Measurements from ENCODE around the gene DOCK8.
"Not testable (repeated sequence)": the region's sequence is repeated elsewhere in the genome, so short reads cannot be mapped to it uniquely, and the experiment has no call there.

DOCK8 gene

GRCh38 chr9:214648-215493 lies at the start of gene DOCK8:
Gene DOCK8 (plus strand): TSS chr9:214865. CDS start chr9:214977, 112 bp downstream.
- Histone ChIP-seq H3K4me1 (ENCODE audit: low read depth, poor library complexity, severe bottlenecking) (peaks cover 6% of the 10 kb centered on the region), H2AFZ (ENCODE audit: low read depth) (peak within 1 kb of the TSS; percentile 87), H3K79me2 (ENCODE audit: insufficient read depth, low read depth) (no peaks in the 10 kb centered on the region), H3K9ac (peak within 1 kb of the TSS; percentile 49; the same call in 1 of the 2 replicates), H3K4me2 (peak within 1 kb of the TSS; percentile 52; the same call in 1 of the 2 replicates), H3K27ac (peak within 1 kb of the TSS; percentile 17; the same call in 1 of the 2 replicates), H3K36me3 (ENCODE audit: insufficient read depth) (no peaks in the 10 kb centered on the region), H3K4me3 (IDR thresholded peaks at IDR 0.05; ENCODE audit: insufficient read depth, low read depth, low read length) (no peak within 1 kb of the TSS), H4K20me1 (ENCODE audit: insufficient read depth) (no peaks in the 10 kb centered on the region), H3K27me3 (ENCODE audit: insufficient read depth, low read depth) (no peaks in the 10 kb centered on the region)
- TF ChIP-seq CTCF (conservative IDR thresholded peaks at IDR 0.05; ENCODE audit: low read depth, low read length) = no peak

GRCh38 chr9:169757-170156 lies 44.9 kb upstream of the DOCK8 start:
- not testable (repeated sequence) for H2AFZ ChIP-seq (ENCODE audit: low read depth); H3K4me2 ChIP-seq; H3K4me1 ChIP-seq (ENCODE audit: low read depth, poor library complexity, severe bottlenecking); H3K79me2 ChIP-seq (ENCODE audit: insufficient read depth, low read depth); H3K9ac ChIP-seq; H3K27ac ChIP-seq; H3K27me3 ChIP-seq (ENCODE audit: insufficient read depth, low read depth); H3K36me3 ChIP-seq (ENCODE audit: insufficient read depth); H4K20me1 ChIP-seq (ENCODE audit: insufficient read depth); H3K4me3 ChIP-seq (IDR thresholded peaks at IDR 0.05; ENCODE audit: insufficient read depth, low read depth, low read length)

GRCh38 chr9:178140-178825 lies 36.4 kb upstream of the DOCK8 start:
- H4K20me1 ChIP-seq (ENCODE audit: insufficient read depth); H3K4me3 ChIP-seq (IDR thresholded peaks at IDR 0.05; ENCODE audit: insufficient read depth, low read depth, low read length); H3K27ac ChIP-seq; H2AFZ ChIP-seq (ENCODE audit: low read depth); H3K4me1 ChIP-seq (ENCODE audit: low read depth, poor library complexity, severe bottlenecking); H3K27me3 ChIP-seq (ENCODE audit: insufficient read depth, low read depth); H3K36me3 ChIP-seq (ENCODE audit: insufficient read depth); H3K79me2 ChIP-seq (ENCODE audit: insufficient read depth, low read depth): not testable (repeated sequence)
- H3K4me2 ChIP-seq = peak overlapping the region; percentile 42; the same call in 1 of the 2 replicates
- peak overlapping the region; percentile 25; the same call in 1 of the 2 replicates for H3K9ac ChIP-seq

GRCh38 chr9:178970-179383 lies 35.7 kb upstream of the DOCK8 start, which contains the start of gene ZNG1A:
Gene ZNG1A (minus strand): TSS chr9:179056. CDS start chr9:178969, 87 bp downstream.
- not testable (repeated sequence) for H3K79me2 ChIP-seq (ENCODE audit: insufficient read depth, low read depth); H4K20me1 ChIP-seq (ENCODE audit: insufficient read depth); H2AFZ ChIP-seq (ENCODE audit: low read depth); H3K27me3 ChIP-seq (ENCODE audit: insufficient read depth, low read depth); H3K27ac ChIP-seq; H3K36me3 ChIP-seq (ENCODE audit: insufficient read depth); H3K4me3 ChIP-seq (IDR thresholded peaks at IDR 0.05; ENCODE audit: insufficient read depth, low read depth, low read length); H3K4me1 ChIP-seq (ENCODE audit: low read depth, poor library complexity, severe bottlenecking)
- Histone ChIP-seq H3K4me2 (peak within 1 kb of the TSS; percentile 42; the same call in 1 of the 2 replicates), H3K9ac (peak within 1 kb of the TSS; percentile 25; the same call in 1 of the 2 replicates)

- H2AFZ ChIP-seq (ENCODE audit: low read depth); H3K36me3 ChIP-seq (ENCODE audit: insufficient read depth); H3K4me3 ChIP-seq (IDR thresholded peaks at IDR 0.05; ENCODE audit: insufficient read depth, low read depth, low read length); H4K20me1 ChIP-seq (ENCODE audit: insufficient read depth); H3K9ac ChIP-seq; H3K4me2 ChIP-seq; H3K79me2 ChIP-seq (ENCODE audit: insufficient read depth, low read depth); H3K27me3 ChIP-seq (ENCODE audit: insufficient read depth, low read depth); H3K27ac ChIP-seq; H3K4me1 ChIP-seq (ENCODE audit: low read depth, poor library complexity, severe bottlenecking): not testable (repeated sequence)
Measured at GRCh38 chr9:199601-200000, 15.1 kb upstream of the DOCK8 start.

GRCh38 chr9:206481-206880 lies 8.2 kb upstream of the DOCK8 start:
- Histone ChIP-seq H3K4me1 (ENCODE audit: low read depth, poor library complexity, severe bottlenecking) (no peaks in the 10 kb centered on the region), H3K4me3 (IDR thresholded peaks at IDR 0.05; ENCODE audit: insufficient read depth, low read depth, low read length) (no peak overlapping the region), H3K36me3 (ENCODE audit: insufficient read depth) (no peaks in the 10 kb centered on the region), H3K27me3 (ENCODE audit: insufficient read depth, low read depth) (no peaks in the 10 kb centered on the region), H2AFZ (ENCODE audit: low read depth) (no peak overlapping the region), H3K79me2 (ENCODE audit: insufficient read depth, low read depth) (no peaks in the 10 kb centered on the region), H3K4me2 (no peak overlapping the region), H3K27ac (no peak overlapping the region), H3K9ac (no peak overlapping the region), H4K20me1 (ENCODE audit: insufficient read depth) (no peaks in the 10 kb centered on the region)
- no peak for TF ChIP-seq CTCF (conservative IDR thresholded peaks at IDR 0.05; ENCODE audit: low read depth, low read length)
